ENCODE data around the gene ANKRD65. TPM values are rescaled to one million over a fixed set of nuclear protein-coding genes. Genes with fewer than 3 reads are reported as not detected.

ANKRD65 gene
- total and polyA plus RNA-seq, 10 donors: 0.43 to 4.3 (median 1.6) TPM

- H3K27me3 ChIP-seq (replicated peaks in 1 of 7): peaks cover 0 to 99% (median 40%) of the 10 kb centered on the region in 7 donors
- 42 to 63% (median 46%) methylated on average over 16 to 34 of the region's 34 CpGs for WGBS, 5 donors
- peak overlapping the region in 1 of 8 donors; percentile 7 for H3K4me3 ChIP-seq
- DNase-seq: peak; percentile 74
- peak overlapping the region in 7 of 8 donors; percentile 17 to 82 (median 75) for H3K27ac ChIP-seq
- peaks cover 38 to 92% (median 71%) of the 10 kb centered on the region in 6 donors for H3K4me1 ChIP-seq
- no peaks in the 10 kb centered on the region for H3K9me3 ChIP-seq
- no peak for TF ChIP-seq POLR2A (IDR thresholded peaks at IDR 0.05)
- TF ChIP-seq POLR2AphosphoS5 (IDR thresholded peaks at IDR 0.05): peak; percentile 19 to 75 (median 68)
- intact Hi-C loops (cut with DNase I; ENCODE audit: low total_unique reads): no loop called here
- no peaks in the 10 kb centered on the region for H3K36me3 ChIP-seq
These were observed 12.1 kb upstream of the ANKRD65 start for GRCh38 chr1:1432951-1433803.

- WGBS, 5 donors: 63 to 75% (median 68%) methylated on average over 26 to 28 of the region's 28 CpGs
- intact Hi-C loops (cut with DNase I; ENCODE audit: low total_unique reads): no loop called here
- DNase-seq: peak; percentile 62
These were observed 11.3 kb upstream of the ANKRD65 start for GRCh38 chr1:1432274-1432950.

DNA sequence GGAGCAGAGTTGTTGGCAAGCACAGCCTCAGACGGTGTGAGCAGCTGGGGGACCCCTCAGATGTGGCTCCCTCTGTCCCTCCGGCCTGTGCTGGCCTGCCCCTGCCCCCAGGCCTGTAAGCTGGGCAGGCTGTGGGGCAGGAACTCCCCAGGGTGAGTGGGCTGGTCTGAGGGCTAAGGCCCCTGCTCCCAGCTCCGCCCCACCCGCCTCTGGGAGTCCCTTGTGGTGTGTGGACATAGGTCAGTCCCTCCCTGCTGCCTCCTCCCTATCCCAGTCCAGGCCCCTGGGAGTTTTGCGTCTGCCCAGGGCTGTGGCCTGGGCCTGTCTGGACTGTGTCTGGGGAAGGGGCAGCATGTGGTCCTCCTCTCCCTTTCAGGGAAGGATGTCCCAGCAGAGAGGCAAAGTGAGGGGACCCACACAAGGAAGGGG is 10.8 kb upstream of the ANKRD65 start:
- Histone ChIP-seq H3K27me3 (replicated peaks in 1 of 7) (peaks cover 0 to 98% (median 35%) of the 10 kb centered on the region in 7 donors), H3K4me1 (peaks cover 38 to 88% (median 68%) of the 10 kb centered on the region in 6 donors), H3K36me3 (no peaks in the 10 kb centered on the region), H3K27ac (peak overlapping the region in 7 of 8 donors; percentile 58 to 82 (median 75)), H3K9me3 (no peaks in the 10 kb centered on the region), H3K4me3 (no peak overlapping the region)
- intact Hi-C loops (cut with DNase I; ENCODE audit: low total_unique reads): no loop called here
- TF ChIP-seq POLR2AphosphoS5 (IDR thresholded peaks at IDR 0.05) (peak in 2 of 3 donors; percentile 32 to 60), POLR2A (IDR thresholded peaks at IDR 0.05) (no peak)
- WGBS, 5 donors: 46 to 70% (median 60%) methylated on average over 5 of the region's 5 CpGs
- DNase-seq: peak; percentile 72

More at GRCh38 chr1:1432274-1432950, 11.3 kb upstream of the ANKRD65 start:
- TF ChIP-seq POLR2A (IDR thresholded peaks at IDR 0.05) (no peak), CTCF (IDR thresholded peaks at IDR 0.05 in 8 of 11, conservative IDR thresholded peaks at IDR 0.05 in 3 of 11) (no peak), POLR2AphosphoS5 (IDR thresholded peaks at IDR 0.05) (no peak)
- no peaks in the 10 kb centered on the region for H3K36me3 ChIP-seq
- H3K27ac ChIP-seq: peak overlapping the region in 7 of 8 donors; percentile 58 to 82 (median 75)
- H3K4me1 ChIP-seq: peaks cover 38 to 91% (median 71%) of the 10 kb centered on the region in 6 donors
- H3K27me3 ChIP-seq (replicated peaks in 1 of 7): peaks cover 0 to 98% (median 37%) of the 10 kb centered on the region in 7 donors
- H3K4me3 ChIP-seq: no peak overlapping the region
- no peaks in the 10 kb centered on the region for H3K9me3 ChIP-seq

DNA sequence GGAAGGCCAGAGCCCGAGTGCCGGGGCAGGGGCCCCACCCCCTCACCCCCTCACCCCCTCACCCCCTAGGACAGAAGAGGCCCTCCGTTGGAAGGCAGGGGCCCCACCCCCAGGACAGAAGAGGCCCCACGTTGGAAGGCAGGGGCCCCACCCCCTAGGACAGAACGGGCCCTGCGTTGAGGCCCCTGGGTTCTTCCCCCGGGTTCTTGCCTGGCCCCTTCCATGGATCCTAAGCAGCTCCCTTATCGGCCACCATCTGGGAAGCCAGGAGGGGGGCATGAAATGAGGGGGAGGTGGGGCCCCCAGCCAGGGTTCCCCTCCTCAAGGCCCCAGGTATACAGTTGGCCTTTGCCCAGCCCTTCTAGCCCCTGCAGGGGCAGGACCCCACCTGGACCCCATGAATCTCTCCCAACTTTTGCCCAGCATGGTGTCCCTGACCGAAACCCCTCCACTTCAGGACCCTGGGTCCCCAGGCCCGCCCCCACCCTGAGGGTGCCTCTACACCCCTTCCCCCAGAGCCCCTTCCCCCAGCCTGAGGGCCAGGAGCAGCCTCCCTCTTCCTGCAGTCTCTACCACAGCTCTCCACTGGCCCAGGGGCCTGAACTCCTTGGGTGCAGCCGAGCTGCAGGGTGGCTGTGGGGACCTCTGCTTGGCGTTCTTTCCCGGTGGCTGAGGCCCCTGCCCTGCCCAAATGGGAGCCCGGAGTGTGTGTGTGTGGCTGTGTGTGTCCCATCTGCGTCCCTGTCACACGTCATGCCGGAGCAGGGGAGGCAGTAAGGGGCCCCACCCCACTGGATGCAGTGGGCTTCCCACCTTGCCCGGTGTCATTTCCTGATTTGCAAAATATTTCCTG is 10.1 kb upstream of the ANKRD65 start:
- intact Hi-C loops (cut with DNase I; ENCODE audit: low total_unique reads): no loop called here
- WGBS, 5 donors: 53 to 71% (median 59%) methylated on average over 13 to 18 of the region's 18 CpGs
- TF ChIP-seq POLR2AphosphoS5 (IDR thresholded peaks at IDR 0.05): no peak
- TF ChIP-seq POLR2A (IDR thresholded peaks at IDR 0.05): no peak
- TF ChIP-seq CTCF (IDR thresholded peaks at IDR 0.05 in 8 of 11, conservative IDR thresholded peaks at IDR 0.05 in 3 of 11): no peak
- no peaks in the 10 kb centered on the region for H3K9me3 ChIP-seq
- DNase-seq: peak; percentile 61
- no peak overlapping the region for H3K4me3 ChIP-seq
- peaks cover 0 to 98% (median 31%) of the 10 kb centered on the region in 7 donors for H3K27me3 ChIP-seq (replicated peaks in 1 of 7)
- peaks cover 36 to 87% (median 62%) of the 10 kb centered on the region in 6 donors for H3K4me1 ChIP-seq
- peak overlapping the region in 7 of 8 donors; percentile 58 to 82 (median 75) for H3K27ac ChIP-seq
- H3K36me3 ChIP-seq: no peaks in the 10 kb centered on the region

Measured in spleen (tissue), 11 donors.